ENCODE data around the gene FGF14.

FGF14 gene

GRCh38 chr13:101828119-101828518, 573.7 kb downstream of the FGF14 start:
- Histone ChIP-seq H3K4me1 (no peaks in the 10 kb centered on the region), H3K9ac (no peak overlapping the region), H3K4me2 (no peak overlapping the region), H4K20me1 (no peaks in the 10 kb centered on the region), H3K4me3 (no peak overlapping the region), H3K36me3 (no peaks in the 10 kb centered on the region), H3K27ac (no peak overlapping the region), H3K27me3 (no peaks in the 10 kb centered on the region), H3K9me3 (replicated peaks in 1 of 11) (no peaks in the 10 kb centered on the region; a peak in 2 of 22 replicates)
- TF ChIP-seq Cebpa-rat (IDR thresholded peaks at IDR 0.05): no peak

- Histone ChIP-seq H4K20me1 (no peaks in the 10 kb centered on the region), H3K9me3 (replicated peaks in 1 of 11) (no peaks in the 10 kb centered on the region), H3K36me3 (no peaks in the 10 kb centered on the region), H3K27me3 (no peaks in the 10 kb centered on the region), H3K4me3 (no peak overlapping the region), H3K4me1 (no peaks in the 10 kb centered on the region), H3K4me2 (no peak overlapping the region), H3K27ac (no peak overlapping the region), H3K9ac (no peak overlapping the region)
- TF ChIP-seq Cebpa-rat (IDR thresholded peaks at IDR 0.05): no peak
Observed at GRCh38 chr13:101817898-101818297, 584.0 kb downstream of the FGF14 start.

GRCh38 chr13:101811881-101812280, 590.0 kb downstream of the FGF14 start:
- H3K4me3 ChIP-seq: no peak overlapping the region
- no peak overlapping the region for H3K4me2 ChIP-seq
- TF ChIP-seq Cebpa-rat (IDR thresholded peaks at IDR 0.05): no peak
- no peaks in the 10 kb centered on the region for H4K20me1 ChIP-seq
- no peaks in the 10 kb centered on the region for H3K9me3 ChIP-seq (replicated peaks in 1 of 11)
- no peaks in the 10 kb centered on the region for H3K27me3 ChIP-seq
- no peak overlapping the region for H3K27ac ChIP-seq
- H3K9ac ChIP-seq: no peak overlapping the region
- no peaks in the 10 kb centered on the region for H3K36me3 ChIP-seq
- no peaks in the 10 kb centered on the region for H3K4me1 ChIP-seq

GRCh38 chr13:101811284-101811839, 590.5 kb downstream of the FGF14 start:
- no peak for TF ChIP-seq Cebpa-rat (IDR thresholded peaks at IDR 0.05)
- H3K9ac ChIP-seq: no peak overlapping the region
- H3K36me3 ChIP-seq: no peaks in the 10 kb centered on the region
- no peaks in the 10 kb centered on the region for H3K27me3 ChIP-seq
- no peak overlapping the region for H3K4me2 ChIP-seq
- no peak overlapping the region for H3K27ac ChIP-seq
- H3K4me3 ChIP-seq: no peak overlapping the region
- H3K9me3 ChIP-seq (replicated peaks in 1 of 11): no peaks in the 10 kb centered on the region
- H4K20me1 ChIP-seq: no peaks in the 10 kb centered on the region
- no peaks in the 10 kb centered on the region for H3K4me1 ChIP-seq

GRCh38 chr13:101799196-101799595, 602.7 kb downstream of the FGF14 start:
- Histone ChIP-seq H3K27me3 (no peaks in the 10 kb centered on the region), H3K9ac (no peak overlapping the region), H3K4me3 (no peak overlapping the region), H3K4me2 (no peak overlapping the region), H3K9me3 (replicated peaks in 1 of 11) (no peaks in the 10 kb centered on the region), H3K36me3 (no peaks in the 10 kb centered on the region), H3K4me1 (no peaks in the 10 kb centered on the region), H3K27ac (no peak overlapping the region), H4K20me1 (no peaks in the 10 kb centered on the region)
- no peak for TF ChIP-seq Cebpa-rat (IDR thresholded peaks at IDR 0.05)

- no peaks in the 10 kb centered on the region for H3K9me3 ChIP-seq (replicated peaks in 1 of 11)
- H3K9ac ChIP-seq: no peak overlapping the region
- H3K4me2 ChIP-seq: no peak overlapping the region
- no peak for TF ChIP-seq Cebpa-rat (IDR thresholded peaks at IDR 0.05)
- no peaks in the 10 kb centered on the region for H3K36me3 ChIP-seq
- no peak overlapping the region for H3K4me3 ChIP-seq
- no peaks in the 10 kb centered on the region for H4K20me1 ChIP-seq
- no peak overlapping the region for H3K27ac ChIP-seq
- H3K4me1 ChIP-seq: no peaks in the 10 kb centered on the region
- no peaks in the 10 kb centered on the region for H3K27me3 ChIP-seq
Observed at GRCh38 chr13:101798437-101798836, 603.4 kb downstream of the FGF14 start.

- no peaks in the 10 kb centered on the region for H3K36me3 ChIP-seq
- no peaks in the 10 kb centered on the region for H3K4me1 ChIP-seq
- no peak overlapping the region for H3K4me2 ChIP-seq
- TF ChIP-seq Cebpa-rat (IDR thresholded peaks at IDR 0.05): no peak
- H3K9ac ChIP-seq: no peak overlapping the region
- H3K27ac ChIP-seq: no peak overlapping the region
- no peaks in the 10 kb centered on the region for H3K9me3 ChIP-seq (replicated peaks in 1 of 11)
- no peaks in the 10 kb centered on the region for H3K27me3 ChIP-seq
- no peak overlapping the region for H3K4me3 ChIP-seq
- no peaks in the 10 kb centered on the region for H4K20me1 ChIP-seq
Observed at GRCh38 chr13:101795460-101795859, 606.4 kb downstream of the FGF14 start.

GRCh38 chr13:101795025-101795424, 606.8 kb downstream of the FGF14 start:
- no peaks in the 10 kb centered on the region for H4K20me1 ChIP-seq
- no peak overlapping the region for H3K27ac ChIP-seq
- H3K4me3 ChIP-seq: no peak overlapping the region
- no peak overlapping the region for H3K4me2 ChIP-seq
- H3K9ac ChIP-seq: no peak overlapping the region
- no peaks in the 10 kb centered on the region for H3K27me3 ChIP-seq
- no peak for TF ChIP-seq Cebpa-rat (IDR thresholded peaks at IDR 0.05)
- H3K9me3 ChIP-seq (replicated peaks in 1 of 11): no peaks in the 10 kb centered on the region
- H3K4me1 ChIP-seq: no peaks in the 10 kb centered on the region
- H3K36me3 ChIP-seq: no peaks in the 10 kb centered on the region

GRCh38 chr13:101792189-101792588, 609.7 kb downstream of the FGF14 start:
- no peaks in the 10 kb centered on the region for H4K20me1 ChIP-seq
- no peaks in the 10 kb centered on the region for H3K36me3 ChIP-seq
- H3K4me2 ChIP-seq: no peak overlapping the region
- no peak for TF ChIP-seq Cebpa-rat (IDR thresholded peaks at IDR 0.05)
- no peak overlapping the region for H3K9ac ChIP-seq
- H3K4me3 ChIP-seq: no peak overlapping the region
- H3K9me3 ChIP-seq (replicated peaks in 1 of 11): no peaks in the 10 kb centered on the region
- H3K27me3 ChIP-seq: no peaks in the 10 kb centered on the region
- no peak overlapping the region for H3K27ac ChIP-seq
- H3K4me1 ChIP-seq: no peaks in the 10 kb centered on the region

- Histone ChIP-seq H3K36me3 (no peaks in the 10 kb centered on the region), H3K9me3 (replicated peaks in 1 of 11) (no peaks in the 10 kb centered on the region), H3K4me2 (no peak overlapping the region), H3K9ac (no peak overlapping the region), H3K4me3 (no peak overlapping the region), H4K20me1 (no peaks in the 10 kb centered on the region), H3K27me3 (no peaks in the 10 kb centered on the region), H3K4me1 (no peaks in the 10 kb centered on the region), H3K27ac (no peak overlapping the region)
- no peak for TF ChIP-seq Cebpa-rat (IDR thresholded peaks at IDR 0.05)
Observed at GRCh38 chr13:101785858-101786257, 616.0 kb downstream of the FGF14 start.

All from BLaER1 treated with 17β-estradiol and CSF1 and Interleukin-3, amounts not matched to agents 10 nM and 100 nM (cell line).